HEK293 (cell line): ENCODE data around the gene ILKAP.

Experiments used
- CTCF ChIP-seq: fragments of 450-650 bp; formaldehyde crosslinking; IDR thresholded peaks from 2 replicates; pipeline ENCODE4 v1.5.1; 2016; ENCODE audit warnings: missing biosample characterization, missing genetic modification characterization
- FEZF1 ChIP-seq: fragments of 450-650 bp; formaldehyde crosslinking; IDR thresholded peaks from 2 replicates; pipeline ENCODE4 v1.5.1; 2016; ENCODE audit warnings: missing biosample characterization, missing genetic modification characterization
- GLIS1 ChIP-seq: fragments of 450-650 bp; formaldehyde crosslinking; IDR thresholded peaks from 2 replicates; pipeline ENCODE4 v1.5.1; 2016; ENCODE audit warnings: missing biosample characterization, missing genetic modification characterization
- GLIS2 ChIP-seq: fragments of 450-650 bp; formaldehyde crosslinking; IDR thresholded peaks from 2 replicates; pipeline ENCODE4 v1.5.1; 2016; ENCODE audit warnings: missing biosample characterization, missing genetic modification characterization
- HOXD13 ChIP-seq: sonication (generic); formaldehyde crosslinking; IDR thresholded peaks from 2 replicates; pipeline ENCODE4 v1.8.0; 2022; ENCODE audit warnings: missing genetic modification reagents, borderline replicate concordance
- PRDM1 ChIP-seq: fragments of 450-650 bp; formaldehyde crosslinking; IDR thresholded peaks from 2 replicates; pipeline ENCODE4; 2016; ENCODE audit warnings: missing biosample characterization, missing genetic modification characterization
- PRDM2 ChIP-seq: fragments of 450-650 bp; formaldehyde crosslinking; IDR thresholded peaks from 2 replicates; pipeline ENCODE4 v1.5.1; 2016; ENCODE audit warnings: missing biosample characterization, missing genetic modification characterization, borderline replicate concordance
- TSHZ1 ChIP-seq: fragments of 450-650 bp; formaldehyde crosslinking; IDR thresholded peaks from 2 replicates; pipeline ENCODE4 v1.5.1; 2016; ENCODE audit warnings: missing biosample characterization, missing genetic modification characterization, borderline replicate concordance
- ZBTB17 ChIP-seq: fragments of 450-650 bp; formaldehyde crosslinking; IDR thresholded peaks from 2 replicates; pipeline ENCODE4 v1.5.1; 2016; ENCODE audit warnings: missing biosample characterization, missing genetic modification characterization
- ZNF132 ChIP-seq: fragments of 450-650 bp; formaldehyde crosslinking; IDR thresholded peaks from 2 replicates; pipeline ENCODE4 v1.5.1; 2017; ENCODE audit warnings: missing biosample characterization, missing genetic modification characterization, borderline replicate concordance
- ZNF155 ChIP-seq: fragments of 450-650 bp; formaldehyde crosslinking; IDR thresholded peaks from 2 replicates; pipeline ENCODE4 v1.5.1; 2016; ENCODE audit warnings: missing biosample characterization, missing genetic modification characterization
- ZNF202 ChIP-seq: fragments of 450-650 bp; formaldehyde crosslinking; IDR thresholded peaks from 2 replicates; pipeline ENCODE4 v1.5.1; 2016; ENCODE audit warnings: missing biosample characterization, missing genetic modification characterization, borderline replicate concordance
- ZNF214 ChIP-seq: fragments of 450-650 bp; formaldehyde crosslinking; IDR thresholded peaks from 2 replicates; pipeline ENCODE4 v1.5.1; 2017; ENCODE audit warnings: missing biosample characterization, mild to moderate bottlenecking, missing genetic modification characterization, borderline replicate concordance
- ZNF324 ChIP-seq: fragments of 450-650 bp; formaldehyde crosslinking; IDR thresholded peaks from 2 replicates; pipeline ENCODE4 v1.5.1; 2016; ENCODE audit warnings: missing biosample characterization, missing genetic modification characterization
- ZNF354C ChIP-seq: fragments of 450-650 bp; formaldehyde crosslinking; IDR thresholded peaks from 2 replicates; pipeline ENCODE4 v1.5.1; 2016; ENCODE audit warnings: missing biosample characterization, missing genetic modification characterization, low read depth, borderline replicate concordance
- ZNF514 ChIP-seq: fragments of 450-650 bp; formaldehyde crosslinking; IDR thresholded peaks from 2 replicates; pipeline ENCODE4 v1.5.1; 2016; ENCODE audit warnings: missing biosample characterization, missing genetic modification characterization
- ZNF521 ChIP-seq: fragments of 450-650 bp; formaldehyde crosslinking; IDR thresholded peaks from 2 replicates; pipeline ENCODE4 v1.5.1; 2017; ENCODE audit warnings: missing biosample characterization, mild to moderate bottlenecking, missing genetic modification characterization
- ZNF555 ChIP-seq: fragments of 450-650 bp; formaldehyde crosslinking; conservative IDR thresholded peaks from 2 replicates; pipeline ENCODE4 v1.5.1; 2017; ENCODE audit warnings: missing biosample characterization, mild to moderate bottlenecking, missing genetic modification characterization, inconsistent platforms
- ZNF558 ChIP-seq: fragments of 450-650 bp; formaldehyde crosslinking; IDR thresholded peaks from 2 replicates; pipeline ENCODE4 v1.5.1; 2016; ENCODE audit warnings: missing biosample characterization, missing genetic modification characterization
- ZNF600 ChIP-seq: fragments of 450-650 bp; formaldehyde crosslinking; IDR thresholded peaks from 2 replicates; pipeline ENCODE4 v1.5.1; 2016; ENCODE audit warnings: missing biosample characterization, missing genetic modification characterization
- ZNF610 ChIP-seq: fragments of 450-650 bp; formaldehyde crosslinking; IDR thresholded peaks from 2 replicates; pipeline ENCODE4 v1.5.1; 2016; ENCODE audit warnings: missing biosample characterization, missing genetic modification characterization, borderline replicate concordance
- ZNF621 ChIP-seq: fragments of 450-650 bp; formaldehyde crosslinking; IDR thresholded peaks from 2 replicates; pipeline ENCODE4 v1.5.1; 2017; ENCODE audit warnings: missing biosample characterization, missing genetic modification characterization
- ZNF660 ChIP-seq: fragments of 450-650 bp; IDR thresholded peaks from 2 replicates; pipeline ENCODE4 v1.5.1; 2018; ENCODE audit warnings: missing biosample characterization, mild to moderate bottlenecking, missing genetic modification characterization
- TF ChIP-seq, protein P1 (sequence below): fragments of 450-650 bp; formaldehyde crosslinking; IDR thresholded peaks from 2 replicates; pipeline ENCODE4 v1.5.1; 2016; ENCODE audit warnings: missing biosample characterization, missing genetic modification characterization
- TF ChIP-seq, protein P2 (sequence below): fragments of 450-650 bp; IDR thresholded peaks from 2 replicates; pipeline ENCODE4 v1.5.1; 2018; ENCODE audit warnings: missing biosample characterization, missing genetic modification characterization

ILKAP gene

DNA sequence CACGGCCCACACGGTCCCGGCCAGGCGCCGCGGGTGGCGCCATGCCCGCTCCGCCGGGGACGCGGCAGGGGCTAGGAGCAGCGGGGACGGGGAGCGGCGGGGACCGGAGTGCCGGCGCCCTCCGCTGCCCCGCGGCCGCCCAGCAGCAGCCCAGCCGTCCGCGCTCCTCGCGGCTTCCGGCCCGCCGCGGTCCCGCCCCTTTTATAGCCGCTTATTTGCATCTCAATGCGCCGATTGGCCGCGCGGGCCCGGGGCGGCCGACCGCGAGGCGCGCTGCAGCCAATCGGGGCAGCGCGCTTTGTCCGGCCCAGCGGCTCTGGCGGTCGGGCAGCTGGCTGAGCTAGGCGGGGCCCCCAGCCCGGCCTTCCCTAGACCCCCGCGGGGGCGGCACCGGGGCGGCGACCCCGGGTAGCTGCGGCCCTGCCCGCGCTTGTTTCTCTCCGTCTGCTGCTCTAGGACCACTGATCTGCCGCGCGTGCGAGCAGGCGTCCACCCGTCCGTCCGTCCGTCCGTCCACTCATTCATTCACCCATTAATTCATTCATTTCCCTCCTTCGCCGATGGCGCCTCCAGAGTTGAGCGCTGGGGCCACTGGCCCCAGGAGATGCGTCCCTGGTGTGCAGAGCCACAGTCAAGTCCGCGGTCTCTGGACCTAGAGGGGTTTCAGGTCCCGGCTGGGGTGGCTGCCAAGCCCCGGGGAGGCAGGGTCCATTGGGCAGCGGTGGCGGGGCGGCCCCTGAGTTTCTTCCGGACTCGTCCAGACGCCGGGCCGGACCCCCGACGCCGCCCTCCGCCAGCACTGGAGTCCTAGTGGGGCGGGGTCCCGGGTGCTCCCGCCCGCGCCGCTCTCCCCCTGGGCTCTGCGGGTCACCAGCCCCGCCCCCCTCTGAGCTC, 36.6 kb upstream of the ILKAP start, which contains the start of gene HES6 (continued):
- TF ChIP-seq ZNF555 (tag by site-specific recombination) (no peak), ZNF132 (tag by site-specific recombination) (no peak), GLIS2 (tag by site-specific recombination) (peak; percentile 88), ZBTB17 (tag by site-specific recombination) (no peak), ZNF660 (no peak), ZNF621 (no peak), ZNF324 (no peak; the same call in 1 of the 2 replicates), ZNF214 (tag by site-specific recombination) (no peak), FEZF1 (tag by site-specific recombination) (no peak), HOXD13 (CRISPR knock-in tag) (no peak), ZNF354C (no peak), TSHZ1 (no peak), PRDM2 (tag by site-specific recombination) (no peak), ZNF514 (tag by site-specific recombination) (no peak), ZNF610 (no peak), PRDM1 (no peak), ZNF155 (no peak), GLIS1 (tag by site-specific recombination) (peak; percentile 71), ZNF202 (tag by site-specific recombination) (no peak), ZNF558 (no peak), ZNF521 (tag by site-specific recombination) (no peak), ZNF600 (tag by site-specific recombination) (no peak), CTCF (tag by site-specific recombination) (no peak)
- TF ChIP-seq, protein P1, sequence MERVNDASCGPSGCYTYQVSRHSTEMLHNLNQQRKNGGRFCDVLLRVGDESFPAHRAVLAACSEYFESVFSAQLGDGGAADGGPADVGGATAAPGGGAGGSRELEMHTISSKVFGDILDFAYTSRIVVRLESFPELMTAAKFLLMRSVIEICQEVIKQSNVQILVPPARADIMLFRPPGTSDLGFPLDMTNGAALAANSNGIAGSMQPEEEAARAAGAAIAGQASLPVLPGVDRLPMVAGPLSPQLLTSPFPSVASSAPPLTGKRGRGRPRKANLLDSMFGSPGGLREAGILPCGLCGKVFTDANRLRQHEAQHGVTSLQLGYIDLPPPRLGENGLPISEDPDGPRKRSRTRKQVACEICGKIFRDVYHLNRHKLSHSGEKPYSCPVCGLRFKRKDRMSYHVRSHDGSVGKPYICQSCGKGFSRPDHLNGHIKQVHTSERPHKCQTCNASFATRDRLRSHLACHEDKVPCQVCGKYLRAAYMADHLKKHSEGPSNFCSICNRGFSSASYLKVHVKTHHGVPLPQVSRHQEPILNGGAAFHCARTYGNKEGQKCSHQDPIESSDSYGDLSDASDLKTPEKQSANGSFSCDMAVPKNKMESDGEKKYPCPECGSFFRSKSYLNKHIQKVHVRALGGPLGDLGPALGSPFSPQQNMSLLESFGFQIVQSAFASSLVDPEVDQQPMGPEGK (tag by site-specific recombination), result peak; percentile 90
- TF ChIP-seq, protein P2, sequence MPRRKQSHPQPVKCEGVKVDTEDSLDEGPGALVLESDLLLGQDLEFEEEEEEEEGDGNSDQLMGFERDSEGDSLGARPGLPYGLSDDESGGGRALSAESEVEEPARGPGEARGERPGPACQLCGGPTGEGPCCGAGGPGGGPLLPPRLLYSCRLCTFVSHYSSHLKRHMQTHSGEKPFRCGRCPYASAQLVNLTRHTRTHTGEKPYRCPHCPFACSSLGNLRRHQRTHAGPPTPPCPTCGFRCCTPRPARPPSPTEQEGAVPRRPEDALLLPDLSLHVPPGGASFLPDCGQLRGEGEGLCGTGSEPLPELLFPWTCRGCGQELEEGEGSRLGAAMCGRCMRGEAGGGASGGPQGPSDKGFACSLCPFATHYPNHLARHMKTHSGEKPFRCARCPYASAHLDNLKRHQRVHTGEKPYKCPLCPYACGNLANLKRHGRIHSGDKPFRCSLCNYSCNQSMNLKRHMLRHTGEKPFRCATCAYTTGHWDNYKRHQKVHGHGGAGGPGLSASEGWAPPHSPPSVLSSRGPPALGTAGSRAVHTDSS (tag by site-specific recombination), result no peak
